ENCODE measurements around the gene HNRNPM. TPM values are rescaled to one million over a fixed set of nuclear protein-coding genes. Genes with fewer than 3 reads are reported as not detected.
"Not testable (repeated sequence)": the region's sequence is repeated elsewhere in the genome, so short reads cannot be mapped to it uniquely, and the experiment has no call there.

HNRNPM gene
- total RNA-seq, 1 donor from 2014 or later = 59.0 TPM

GRCh38 chr19:8401981-8402411 is 42.8 kb upstream of the HNRNPM start:
- no peaks in the 10 kb centered on the region for H3K27me3 ChIP-seq (ENCODE audit: control insufficient read depth in 3 of 3, insufficient read depth in 3 of 3, low read length in 3 of 3)
- H3K9ac ChIP-seq (ENCODE audit: low read depth in 1 of 3, low read length in 3 of 3) = no peak overlapping the region
- no peak overlapping the region for H3K27ac ChIP-seq (ENCODE audit: low read depth, low read length)
- H3K36me3 ChIP-seq (ENCODE audit: control insufficient read depth in 3 of 3, insufficient read depth in 3 of 3, low read length in 3 of 3) = peaks cover 27 to 40% (median 36%) of the 10 kb centered on the region in 3 donors
- H3K4me3 ChIP-seq (ENCODE audit: low read length in 3 of 3) = no peak overlapping the region
- H3K9me3 ChIP-seq (ENCODE audit: control insufficient read depth in 3 of 3, low read length in 3 of 3) = no peaks in the 10 kb centered on the region
- H3K4me1 ChIP-seq (ENCODE audit: control insufficient read depth in 3 of 3, insufficient read depth in 3 of 3, low read length in 3 of 3) = peaks cover 8 to 21% (median 14%) of the 10 kb centered on the region in 3 donors

GRCh38 chr19:8403098-8403819 is 41.5 kb upstream of the HNRNPM start:
- no peak overlapping the region for H3K4me3 ChIP-seq (ENCODE audit: low read length in 3 of 3)
- peaks cover 27 to 40% (median 34%) of the 10 kb centered on the region in 3 donors for H3K36me3 ChIP-seq (ENCODE audit: control insufficient read depth in 3 of 3, insufficient read depth in 3 of 3, low read length in 3 of 3)
- H3K27me3 ChIP-seq (ENCODE audit: control insufficient read depth in 3 of 3, insufficient read depth in 3 of 3, low read length in 3 of 3) = no peaks in the 10 kb centered on the region

GRCh38 chr19:8403820-8404109 is 41.0 kb upstream of the HNRNPM start:
- Histone ChIP-seq H3K9me3 (ENCODE audit: control insufficient read depth in 3 of 3, low read length in 3 of 3) (no peaks in the 10 kb centered on the region), H3K27ac (ENCODE audit: low read depth, low read length) (no peak overlapping the region), H3K36me3 (ENCODE audit: control insufficient read depth in 3 of 3, insufficient read depth in 3 of 3, low read length in 3 of 3) (peaks cover 27 to 38% (median 33%) of the 10 kb centered on the region in 3 donors), H3K4me1 (ENCODE audit: control insufficient read depth in 3 of 3, insufficient read depth in 3 of 3, low read length in 3 of 3) (peaks cover 0 to 6% (median 0%) of the 10 kb centered on the region in 3 donors), H3K4me3 (ENCODE audit: low read length in 3 of 3) (no peak overlapping the region), H3K27me3 (ENCODE audit: control insufficient read depth in 3 of 3, insufficient read depth in 3 of 3, low read length in 3 of 3) (no peaks in the 10 kb centered on the region), H3K9ac (ENCODE audit: low read depth in 1 of 3, low read length in 3 of 3) (no peak overlapping the region)

More at GRCh38 chr19:8403098-8403819, 41.5 kb upstream of the HNRNPM start:
- Histone ChIP-seq H3K4me1 (ENCODE audit: control insufficient read depth in 3 of 3, insufficient read depth in 3 of 3, low read length in 3 of 3) (peaks cover 0 to 9% (median 3%) of the 10 kb centered on the region in 3 donors), H3K27ac (ENCODE audit: low read depth, low read length) (no peak overlapping the region), H3K9me3 (ENCODE audit: control insufficient read depth in 3 of 3, low read length in 3 of 3) (no peaks in the 10 kb centered on the region), H3K9ac (ENCODE audit: low read depth in 1 of 3, low read length in 3 of 3) (no peak overlapping the region)

- H3K36me3 ChIP-seq (ENCODE audit: control insufficient read depth in 3 of 3, insufficient read depth in 3 of 3, low read length in 3 of 3) = peaks cover 27 to 33% (median 30%) of the 10 kb centered on the region in 3 donors
- H3K9me3 ChIP-seq (ENCODE audit: control insufficient read depth in 3 of 3, low read length in 3 of 3) = no peaks in the 10 kb centered on the region
- H3K27me3 ChIP-seq (ENCODE audit: control insufficient read depth in 3 of 3, insufficient read depth in 3 of 3, low read length in 3 of 3) = no peaks in the 10 kb centered on the region
- H3K27ac ChIP-seq (ENCODE audit: low read depth, low read length) = no peak overlapping the region
- no peak overlapping the region for H3K4me3 ChIP-seq (ENCODE audit: low read length in 3 of 3)
- no peak overlapping the region for H3K9ac ChIP-seq (ENCODE audit: low read depth in 1 of 3, low read length in 3 of 3)
- peaks cover 0 to 6% (median 0%) of the 10 kb centered on the region in 3 donors for H3K4me1 ChIP-seq (ENCODE audit: control insufficient read depth in 3 of 3, insufficient read depth in 3 of 3, low read length in 3 of 3)
Measured at GRCh38 chr19:8404391-8405151, 40.2 kb upstream of the HNRNPM start.

GRCh38 chr19:8410718-8411117 is 34.1 kb upstream of the HNRNPM start:
- not testable (repeated sequence) for H3K9ac ChIP-seq (ENCODE audit: low read depth in 1 of 3, low read length in 3 of 3); H3K9me3 ChIP-seq (ENCODE audit: control insufficient read depth in 3 of 3, low read length in 3 of 3); H3K27ac ChIP-seq (ENCODE audit: low read depth, low read length); H3K27me3 ChIP-seq (ENCODE audit: control insufficient read depth in 3 of 3, insufficient read depth in 3 of 3, low read length in 3 of 3); H3K4me3 ChIP-seq (ENCODE audit: low read length in 3 of 3); H3K36me3 ChIP-seq (ENCODE audit: control insufficient read depth in 3 of 3, insufficient read depth in 3 of 3, low read length in 3 of 3)
- peaks cover 8 to 15% (median 13%) of the 10 kb centered on the region in 3 donors for H3K4me1 ChIP-seq (ENCODE audit: control insufficient read depth in 3 of 3, insufficient read depth in 3 of 3, low read length in 3 of 3)

GRCh38 chr19:8412783-8413628 is 31.8 kb upstream of the HNRNPM start, which contains the start of gene MARCHF2:
MARCHF2 (plus strand) TSS chr19:8413305; CDS start chr19:8421841, 8,536 bp downstream.
- H3K9ac ChIP-seq (ENCODE audit: low read depth in 1 of 3, low read length in 3 of 3) = peak within 1 kb of the TSS; percentile 81 to 92 (median 82)
- no peaks in the 10 kb centered on the region for H3K9me3 ChIP-seq (ENCODE audit: control insufficient read depth in 3 of 3, low read length in 3 of 3)
- H3K4me1 ChIP-seq (ENCODE audit: control insufficient read depth in 3 of 3, insufficient read depth in 3 of 3, low read length in 3 of 3) = peaks cover 9 to 24% (median 18%) of the 10 kb centered on the region in 3 donors
- H3K27ac ChIP-seq (ENCODE audit: low read depth, low read length) = no peak within 1 kb of the TSS
- peak within 1 kb of the TSS; percentile 76 to 90 (median 87) for H3K4me3 ChIP-seq (ENCODE audit: low read length in 3 of 3)
- H3K27me3 ChIP-seq (ENCODE audit: control insufficient read depth in 3 of 3, insufficient read depth in 3 of 3, low read length in 3 of 3) = no peaks in the 10 kb centered on the region
- no peaks in the 10 kb centered on the region for H3K36me3 ChIP-seq (ENCODE audit: control insufficient read depth in 3 of 3, insufficient read depth in 3 of 3, low read length in 3 of 3)

DNA sequence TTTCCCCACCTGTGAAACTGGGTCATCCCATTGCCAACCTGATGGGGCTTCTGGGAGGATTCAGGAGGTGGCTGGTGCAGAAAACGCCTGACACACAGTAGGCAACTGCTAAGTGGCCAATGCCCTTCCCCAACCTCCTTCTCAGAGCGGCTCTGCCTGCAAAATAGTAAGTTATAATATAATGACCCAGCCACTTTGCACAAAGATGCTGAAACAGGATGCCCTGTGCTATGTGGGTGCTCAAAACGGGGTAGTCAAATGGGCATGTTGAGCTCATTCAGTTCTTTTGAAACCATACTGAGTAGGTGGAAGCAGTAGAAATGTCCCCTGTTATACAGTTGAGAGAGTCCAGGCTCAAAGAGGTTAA is 31.2 kb upstream of the HNRNPM start:
- Histone ChIP-seq H3K4me3 (ENCODE audit: low read length in 3 of 3) (peak overlapping the region; percentile 76 to 90 (median 87)), H3K4me1 (ENCODE audit: control insufficient read depth in 3 of 3, insufficient read depth in 3 of 3, low read length in 3 of 3) (peaks cover 12 to 26% (median 21%) of the 10 kb centered on the region in 3 donors), H3K9me3 (ENCODE audit: control insufficient read depth in 3 of 3, low read length in 3 of 3) (no peaks in the 10 kb centered on the region), H3K36me3 (ENCODE audit: control insufficient read depth in 3 of 3, insufficient read depth in 3 of 3, low read length in 3 of 3) (no peaks in the 10 kb centered on the region), H3K9ac (ENCODE audit: low read depth in 1 of 3, low read length in 3 of 3) (peak overlapping the region; percentile 81 to 92 (median 82)), H3K27ac (ENCODE audit: low read depth, low read length) (no peak overlapping the region), H3K27me3 (ENCODE audit: control insufficient read depth in 3 of 3, insufficient read depth in 3 of 3, low read length in 3 of 3) (no peaks in the 10 kb centered on the region)

GRCh38 chr19:8416796-8417195 is 28.0 kb upstream of the HNRNPM start:
- no peaks in the 10 kb centered on the region for H3K9me3 ChIP-seq (ENCODE audit: control insufficient read depth in 3 of 3, low read length in 3 of 3)
- peaks cover 3 to 5% (median 4%) of the 10 kb centered on the region in 3 donors for H3K36me3 ChIP-seq (ENCODE audit: control insufficient read depth in 3 of 3, insufficient read depth in 3 of 3, low read length in 3 of 3)
- H3K4me3 ChIP-seq (ENCODE audit: low read length in 3 of 3) = no peak overlapping the region
- H3K9ac ChIP-seq (ENCODE audit: low read depth in 1 of 3, low read length in 3 of 3) = no peak overlapping the region
- H3K27ac ChIP-seq (ENCODE audit: low read depth, low read length) = no peak overlapping the region
- H3K27me3 ChIP-seq (ENCODE audit: control insufficient read depth in 3 of 3, insufficient read depth in 3 of 3, low read length in 3 of 3) = no peaks in the 10 kb centered on the region
- H3K4me1 ChIP-seq (ENCODE audit: control insufficient read depth in 3 of 3, insufficient read depth in 3 of 3, low read length in 3 of 3) = peaks cover 12 to 26% (median 21%) of the 10 kb centered on the region in 3 donors

DNA sequence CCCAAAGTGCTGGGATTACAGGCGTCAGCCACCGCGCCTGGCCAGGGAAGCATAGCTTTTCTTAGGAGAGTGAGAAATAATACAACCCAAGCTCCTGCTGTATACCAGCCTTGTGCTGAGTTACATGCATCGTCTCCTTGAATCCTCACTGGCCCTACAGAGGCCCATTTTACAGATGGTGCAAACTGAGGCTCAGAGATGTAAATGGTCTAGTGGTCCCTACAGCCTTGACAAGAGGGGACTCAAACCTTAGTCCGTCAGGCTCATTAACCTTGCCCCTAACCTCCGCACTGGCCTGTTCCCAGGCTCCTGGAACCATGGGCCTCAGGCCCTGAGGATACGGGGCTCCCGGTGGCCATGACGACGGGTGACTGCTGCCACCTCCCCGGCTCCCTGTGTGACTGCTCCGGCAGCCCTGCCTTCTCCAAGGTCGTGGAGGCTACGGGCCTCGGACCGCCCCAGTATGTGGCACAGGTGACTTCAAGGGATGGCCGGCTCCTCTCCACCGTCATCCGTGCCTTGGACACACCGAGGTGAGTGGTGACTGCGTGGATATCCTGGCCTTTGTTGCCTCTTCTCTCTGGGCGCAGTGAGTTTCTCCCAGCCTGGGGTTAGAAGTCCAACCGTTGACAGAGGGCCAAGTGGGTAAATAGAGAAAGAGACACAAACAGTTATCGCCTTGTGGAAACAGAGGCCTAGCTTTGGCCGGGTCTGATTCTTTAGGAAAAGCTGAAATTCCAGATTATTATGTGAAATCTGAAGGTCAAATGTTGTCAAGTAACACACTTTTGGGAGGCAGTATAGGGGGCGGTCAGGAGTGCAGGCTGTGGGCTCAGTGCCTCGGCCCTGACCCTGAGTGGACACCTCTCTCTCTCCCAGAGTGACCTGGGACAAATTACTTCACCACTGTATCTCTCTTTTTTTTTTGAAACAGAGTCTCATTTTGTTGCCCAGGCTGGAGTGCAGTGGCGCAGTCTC is 23.0 kb upstream of the HNRNPM start:
- no peak overlapping the region for H3K4me3 ChIP-seq (ENCODE audit: low read length in 3 of 3)
- peaks cover 9 to 15% (median 12%) of the 10 kb centered on the region in 3 donors for H3K36me3 ChIP-seq (ENCODE audit: control insufficient read depth in 3 of 3, insufficient read depth in 3 of 3, low read length in 3 of 3)
- H3K9me3 ChIP-seq (ENCODE audit: control insufficient read depth in 3 of 3, low read length in 3 of 3) = no peaks in the 10 kb centered on the region
- no peak overlapping the region for H3K9ac ChIP-seq (ENCODE audit: low read depth in 1 of 3, low read length in 3 of 3)
- H3K4me1 ChIP-seq (ENCODE audit: control insufficient read depth in 3 of 3, insufficient read depth in 3 of 3, low read length in 3 of 3) = peaks cover 6 to 12% (median 9%) of the 10 kb centered on the region in 3 donors
- no peaks in the 10 kb centered on the region for H3K27me3 ChIP-seq (ENCODE audit: control insufficient read depth in 3 of 3, insufficient read depth in 3 of 3, low read length in 3 of 3)
- H3K27ac ChIP-seq (ENCODE audit: low read depth, low read length) = no peak overlapping the region
